ENCODE data around the gene IQCF2.
"Not testable (repeated sequence)": the region's sequence is repeated elsewhere in the genome, so short reads cannot be mapped to it uniquely, and the experiment has no call there.

DNA sequence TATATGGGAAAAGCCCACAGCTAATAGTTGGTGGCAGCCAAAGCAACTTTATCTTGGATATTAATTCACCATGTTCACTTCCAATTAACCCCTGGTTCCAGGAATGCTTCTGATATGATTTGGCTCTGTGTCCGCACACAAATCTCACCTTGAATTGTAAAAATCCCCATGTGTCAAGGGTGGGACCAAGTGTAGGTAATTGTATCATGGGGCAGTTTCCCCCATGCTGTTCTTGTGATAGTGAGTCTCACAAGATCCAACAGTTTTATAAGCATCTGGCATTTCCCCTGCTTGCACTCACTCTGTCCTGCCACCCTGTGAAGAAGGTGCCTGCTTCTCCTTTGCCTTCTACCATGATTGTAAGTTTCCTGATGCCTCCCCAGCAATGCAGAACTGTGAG, 7.5 kb downstream of the IQCF2 start:
- TF ChIP-seq, protein P1, sequence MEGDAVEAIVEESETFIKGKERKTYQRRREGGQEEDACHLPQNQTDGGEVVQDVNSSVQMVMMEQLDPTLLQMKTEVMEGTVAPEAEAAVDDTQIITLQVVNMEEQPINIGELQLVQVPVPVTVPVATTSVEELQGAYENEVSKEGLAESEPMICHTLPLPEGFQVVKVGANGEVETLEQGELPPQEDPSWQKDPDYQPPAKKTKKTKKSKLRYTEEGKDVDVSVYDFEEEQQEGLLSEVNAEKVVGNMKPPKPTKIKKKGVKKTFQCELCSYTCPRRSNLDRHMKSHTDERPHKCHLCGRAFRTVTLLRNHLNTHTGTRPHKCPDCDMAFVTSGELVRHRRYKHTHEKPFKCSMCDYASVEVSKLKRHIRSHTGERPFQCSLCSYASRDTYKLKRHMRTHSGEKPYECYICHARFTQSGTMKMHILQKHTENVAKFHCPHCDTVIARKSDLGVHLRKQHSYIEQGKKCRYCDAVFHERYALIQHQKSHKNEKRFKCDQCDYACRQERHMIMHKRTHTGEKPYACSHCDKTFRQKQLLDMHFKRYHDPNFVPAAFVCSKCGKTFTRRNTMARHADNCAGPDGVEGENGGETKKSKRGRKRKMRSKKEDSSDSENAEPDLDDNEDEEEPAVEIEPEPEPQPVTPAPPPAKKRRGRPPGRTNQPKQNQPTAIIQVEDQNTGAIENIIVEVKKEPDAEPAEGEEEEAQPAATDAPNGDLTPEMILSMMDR (IDR thresholded peaks at IDR 0.05; ENCODE audit: low read length), result not testable (repeated sequence)
- TF ChIP-seq EZH2 (optimal IDR thresholded peaks at IDR 0.05; ENCODE audit: low read depth, low read length), result not testable (repeated sequence)

All from MM.1S (cell line).